Measurements from ENCODE around the gene DNAJC1.

GRCh38 chr10:21715531-21716195 is 287.9 kb downstream of the DNAJC1 start:
- TF ChIP-seq CTCF (IDR thresholded peaks at IDR 0.05) (no peak), POLR2A (IDR thresholded peaks at IDR 0.05) (no peak)

Measured in lower leg skin (tissue), 3 donors.